Renal cortical epithelial cell (primary cell): Measurements from ENCODE around the gene DPH5. TPM values are rescaled to one million over a fixed set of nuclear protein-coding genes. Genes with fewer than 3 reads are reported as not detected.

Experiments used
- DNase-seq: peaks from one replicate; pipeline ENCODE4 v3.0.0-alpha.2; 2011; ENCODE audit warnings: low read depth
- total RNA-seq: library from RNA; depleted of rRNA; stranded (reverse); fragments of >200 nt; gene quantifications from 2 replicates; pipeline ENCODE4 v1.2.3, GENCODE V29; 2014

Gene DPH5
- total RNA-seq, 1 donor from 2014 or later = 27.7 TPM

- no peak for DNase-seq
These were observed 83.9 kb downstream of the DPH5 start for GRCh38 chr1:100941580-100942216.

GRCh38 chr1:100941098-100941527 is 84.5 kb downstream of the DPH5 start:
- DNase-seq = no peak

Other genes with a start within 250 kb of the DPH5 start
- gene EXTL2, start 130.9 kb downstream of the DPH5 start, total RNA-seq = 8.0 and 9.1 TPM in 2 replicates
- 38.0 and 41.0 TPM in 2 replicates for gene SLC30A7, start 129.7 kb downstream of the DPH5 start, total RNA-seq
- gene S1PR1, start 211.2 kb upstream of the DPH5 start, total RNA-seq = 6.8 and 8.2 TPM in 2 replicates